Measurements from ENCODE around the gene C20orf141. TPM values are rescaled to one million over a fixed set of nuclear protein-coding genes. Genes with fewer than 3 reads are reported as not detected.

The C20orf141 gene
- total and polyA plus RNA-seq, 4 donors, result not detected

DNA sequence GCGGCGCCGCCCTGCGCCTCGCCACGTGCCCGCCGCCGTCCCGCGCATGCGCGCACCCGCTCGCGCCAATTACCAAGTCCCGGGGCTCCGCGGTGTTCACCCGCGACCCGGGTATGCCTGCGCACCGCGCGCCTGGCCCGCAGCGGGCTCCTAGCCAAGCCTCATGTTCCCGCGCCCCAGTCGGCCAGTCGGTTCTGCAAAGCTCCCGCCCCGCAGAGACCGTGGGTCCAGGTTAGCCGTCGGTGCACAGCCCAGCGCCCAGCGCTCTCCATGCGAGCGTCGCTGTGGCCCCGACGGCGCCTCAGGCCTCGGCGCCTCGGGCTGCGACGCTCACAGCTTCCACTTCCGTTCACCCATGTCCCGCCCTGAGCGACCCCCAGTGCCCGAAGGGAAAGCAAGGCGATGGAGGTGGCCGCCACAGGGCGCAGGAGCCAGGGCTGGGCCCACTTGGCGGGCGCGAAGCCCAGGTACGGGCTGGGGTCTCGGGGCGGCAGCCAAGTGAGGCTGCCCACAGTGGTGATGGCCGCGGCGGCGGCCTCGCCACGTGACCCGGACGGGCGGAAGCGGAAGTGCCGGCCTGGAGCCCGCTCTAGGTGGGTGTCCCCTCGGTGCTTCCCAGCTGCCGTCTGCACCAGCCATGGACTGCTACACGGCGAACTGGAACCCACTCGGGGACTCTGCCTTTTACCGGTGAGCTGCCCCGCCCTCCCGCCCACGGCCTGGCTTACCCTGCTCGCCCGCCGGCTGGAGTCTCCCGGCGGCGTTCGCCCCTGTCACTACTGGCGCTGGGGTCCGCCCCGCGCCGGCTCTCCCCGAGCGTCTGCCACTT is 25.6 kb downstream of the C20orf141 start, which contains the start of the genes PCED1A and VPS16:
TSS of gene PCED1A (minus strand) at position 518 of the 829 bp plus-strand sequence. CDS start 743 bp downstream, outside the sequence.
TSS of gene VPS16 (plus strand) at position 608 of the 829 bp plus-strand sequence. CDS start at position 638, 30 bp downstream.
- WGBS, result 7% methylated on average over 98 of the region's 98 CpGs
- H3K27me3 ChIP-seq (ENCODE audit: control insufficient read depth in 4 of 4, insufficient read depth in 4 of 4, low read length in 3 of 4), result no peaks in the 10 kb centered on the region
- H3K4me1 ChIP-seq (ENCODE audit: control insufficient read depth in 4 of 4, insufficient read depth in 4 of 4, low read length in 3 of 4), result peaks cover 9 to 16% (median 13%) of the 10 kb centered on the region in 4 donors
- no peak for TF ChIP-seq JUND (IDR thresholded peaks at IDR 0.05)
- TF ChIP-seq GABPA (IDR thresholded peaks at IDR 0.05 in 1 of 2, conservative IDR thresholded peaks at IDR 0.05 in 1 of 2), result peak; percentile 80 to 94
- no peak for TF ChIP-seq RAD21 (IDR thresholded peaks at IDR 0.05)
- TF ChIP-seq YY1 (IDR thresholded peaks at IDR 0.05), result peak; percentile 98
- peak; percentile 87 for DNase-seq (ENCODE audit: low spot score)
- H3K36me3 ChIP-seq (ENCODE audit: control insufficient read depth in 4 of 4, insufficient read depth in 3 of 4, low read depth in 1 of 4, low read length in 3 of 4), result peaks cover 0 to 9% (median 4%) of the 10 kb centered on the region in 4 donors
- H3K27ac ChIP-seq (ENCODE audit: low read depth in 1 of 2, low read length in 2 of 2), result peak within 1 kb of the TSS; percentile 87 to 93
- no peaks in the 10 kb centered on the region for H3K9me3 ChIP-seq (ENCODE audit: control insufficient read depth in 4 of 4, low read length in 3 of 4)
- peak within 1 kb of the TSS; percentile 88 to 98 (median 90) for H3K4me3 ChIP-seq (ENCODE audit: low read depth in 1 of 3, low read length in 3 of 3)
- H3K9ac ChIP-seq (ENCODE audit: low read depth in 1 of 2, low read length in 2 of 2), result peak within 1 kb of the TSS; percentile 74 to 96

DNA sequence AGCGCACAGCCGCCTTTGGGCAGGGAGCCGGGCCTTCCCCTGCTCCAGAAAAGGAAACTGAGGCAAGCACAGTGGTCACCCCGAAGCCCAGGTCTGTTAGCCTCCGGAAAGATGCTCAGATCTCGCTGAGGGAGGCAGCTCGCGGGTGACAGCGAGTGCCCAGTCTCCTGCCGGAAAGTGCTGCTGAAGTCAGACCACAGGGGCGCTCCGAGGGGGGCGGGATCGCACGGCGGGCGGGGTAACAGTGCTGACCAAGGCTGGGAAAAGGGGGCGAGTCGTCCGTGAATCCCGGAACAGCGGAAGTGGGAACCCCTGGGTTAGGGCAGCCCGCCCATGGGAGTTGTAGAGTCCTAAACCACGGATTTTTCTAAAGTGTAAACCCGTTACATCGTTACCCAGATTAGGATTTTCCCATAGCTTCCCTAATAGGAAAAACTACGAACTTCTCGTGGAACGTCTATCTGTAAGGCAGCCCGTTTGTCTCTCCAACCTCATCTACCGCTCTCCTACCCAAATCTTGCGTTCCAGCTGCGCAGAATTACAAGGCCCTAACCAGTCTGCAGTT is 26.3 kb downstream of the C20orf141 start:
- H3K9ac ChIP-seq (ENCODE audit: low read depth in 1 of 2, low read length in 2 of 2), result peak overlapping the region; percentile 29 to 49
- H3K36me3 ChIP-seq (ENCODE audit: control insufficient read depth in 4 of 4, insufficient read depth in 3 of 4, low read depth in 1 of 4, low read length in 3 of 4), result peaks cover 0 to 8% (median 3%) of the 10 kb centered on the region in 4 donors
- peak overlapping the region; percentile 88 to 98 (median 90) for H3K4me3 ChIP-seq (ENCODE audit: low read depth in 1 of 3, low read length in 3 of 3)
- H3K27me3 ChIP-seq (ENCODE audit: control insufficient read depth in 4 of 4, insufficient read depth in 4 of 4, low read length in 3 of 4), result no peaks in the 10 kb centered on the region
- no peaks in the 10 kb centered on the region for H3K9me3 ChIP-seq (ENCODE audit: control insufficient read depth in 4 of 4, low read length in 3 of 4)
- TF ChIP-seq, protein P1, sequence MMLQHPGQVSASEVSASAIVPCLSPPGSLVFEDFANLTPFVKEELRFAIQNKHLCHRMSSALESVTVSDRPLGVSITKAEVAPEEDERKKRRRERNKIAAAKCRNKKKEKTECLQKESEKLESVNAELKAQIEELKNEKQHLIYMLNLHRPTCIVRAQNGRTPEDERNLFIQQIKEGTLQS (IDR thresholded peaks at IDR 0.05), result no peak
- TF ChIP-seq RAD21 (IDR thresholded peaks at IDR 0.05) (peak in 1 of 2 donors; percentile 10), HNF4A (conservative IDR thresholded peaks at IDR 0.05) (no peak)
- peak overlapping the region; percentile 67 to 75 for H3K27ac ChIP-seq (ENCODE audit: low read depth in 1 of 2, low read length in 2 of 2)
- H3K4me1 ChIP-seq (ENCODE audit: control insufficient read depth in 4 of 4, insufficient read depth in 4 of 4, low read length in 3 of 4), result peaks cover 9 to 16% (median 13%) of the 10 kb centered on the region in 4 donors
- peak; percentile 62 for DNase-seq (ENCODE audit: low spot score)
- 6% methylated on average over 33 of the region's 33 CpGs for WGBS

DNA sequence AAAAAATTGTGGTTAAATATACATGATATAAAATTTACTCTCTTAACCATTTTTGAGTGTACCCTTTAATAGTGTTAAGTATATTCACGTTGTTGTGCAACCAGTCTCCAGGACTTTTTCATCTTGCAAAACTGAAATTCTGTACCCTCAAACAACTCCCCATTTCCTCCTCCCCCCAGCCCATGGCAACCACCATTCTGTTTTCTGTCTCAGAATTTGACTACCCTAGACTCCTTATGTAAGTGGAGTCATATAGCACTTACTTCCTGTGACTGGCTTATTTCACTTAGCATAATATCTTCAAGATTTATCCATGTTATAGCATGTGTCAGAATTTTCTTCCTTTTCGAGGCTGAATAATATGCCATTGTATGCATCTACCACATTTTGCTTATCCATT is 30.8 kb downstream of the C20orf141 start:
- H3K36me3 ChIP-seq (ENCODE audit: control insufficient read depth in 4 of 4, insufficient read depth in 3 of 4, low read depth in 1 of 4, low read length in 3 of 4), result no peaks in the 10 kb centered on the region
- 82% methylated on average over 2 of the region's 2 CpGs for WGBS
- peaks cover 0 to 8% (median 5%) of the 10 kb centered on the region in 4 donors for H3K4me1 ChIP-seq (ENCODE audit: control insufficient read depth in 4 of 4, insufficient read depth in 4 of 4, low read length in 3 of 4)
- TF ChIP-seq, protein P2, sequence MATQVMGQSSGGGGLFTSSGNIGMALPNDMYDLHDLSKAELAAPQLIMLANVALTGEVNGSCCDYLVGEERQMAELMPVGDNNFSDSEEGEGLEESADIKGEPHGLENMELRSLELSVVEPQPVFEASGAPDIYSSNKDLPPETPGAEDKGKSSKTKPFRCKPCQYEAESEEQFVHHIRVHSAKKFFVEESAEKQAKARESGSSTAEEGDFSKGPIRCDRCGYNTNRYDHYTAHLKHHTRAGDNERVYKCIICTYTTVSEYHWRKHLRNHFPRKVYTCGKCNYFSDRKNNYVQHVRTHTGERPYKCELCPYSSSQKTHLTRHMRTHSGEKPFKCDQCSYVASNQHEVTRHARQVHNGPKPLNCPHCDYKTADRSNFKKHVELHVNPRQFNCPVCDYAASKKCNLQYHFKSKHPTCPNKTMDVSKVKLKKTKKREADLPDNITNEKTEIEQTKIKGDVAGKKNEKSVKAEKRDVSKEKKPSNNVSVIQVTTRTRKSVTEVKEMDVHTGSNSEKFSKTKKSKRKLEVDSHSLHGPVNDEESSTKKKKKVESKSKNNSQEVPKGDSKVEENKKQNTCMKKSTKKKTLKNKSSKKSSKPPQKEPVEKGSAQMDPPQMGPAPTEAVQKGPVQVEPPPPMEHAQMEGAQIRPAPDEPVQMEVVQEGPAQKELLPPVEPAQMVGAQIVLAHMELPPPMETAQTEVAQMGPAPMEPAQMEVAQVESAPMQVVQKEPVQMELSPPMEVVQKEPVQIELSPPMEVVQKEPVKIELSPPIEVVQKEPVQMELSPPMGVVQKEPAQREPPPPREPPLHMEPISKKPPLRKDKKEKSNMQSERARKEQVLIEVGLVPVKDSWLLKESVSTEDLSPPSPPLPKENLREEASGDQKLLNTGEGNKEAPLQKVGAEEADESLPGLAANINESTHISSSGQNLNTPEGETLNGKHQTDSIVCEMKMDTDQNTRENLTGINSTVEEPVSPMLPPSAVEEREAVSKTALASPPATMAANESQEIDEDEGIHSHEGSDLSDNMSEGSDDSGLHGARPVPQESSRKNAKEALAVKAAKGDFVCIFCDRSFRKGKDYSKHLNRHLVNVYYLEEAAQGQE (IDR thresholded peaks at IDR 0.05), result no peak
- no peak for TF ChIP-seq HNF4G (IDR thresholded peaks at IDR 0.05)
- H3K27ac ChIP-seq (ENCODE audit: low read depth in 1 of 2, low read length in 2 of 2), result no peak overlapping the region
- no peak overlapping the region for H3K4me3 ChIP-seq (ENCODE audit: low read depth in 1 of 3, low read length in 3 of 3)
- no peaks in the 10 kb centered on the region for H3K9me3 ChIP-seq (ENCODE audit: control insufficient read depth in 4 of 4, low read length in 3 of 4)
- H3K9ac ChIP-seq (ENCODE audit: low read depth in 1 of 2, low read length in 2 of 2), result no peak overlapping the region
- no peak for DNase-seq (ENCODE audit: low spot score)
- H3K27me3 ChIP-seq (ENCODE audit: control insufficient read depth in 4 of 4, insufficient read depth in 4 of 4, low read length in 3 of 4), result no peaks in the 10 kb centered on the region
